Uterus (tissue), 4 donors: Measurements from ENCODE around the gene EIF1AD. TPM values are rescaled to one million over a fixed set of nuclear protein-coding genes. Genes with fewer than 3 reads are reported as not detected.

Experiments used
- DNase-seq, 2 donors: peaks; one replicate each; pipeline ENCODE4 v3.0.0-alpha.2; 2019 to 2020
- H3K27ac ChIP-seq, 2 donors: fragments of 200-600 bp; sonication (generic); 1 replicate in 1 of 2; 2 replicates in 1 of 2; pipeline ENCODE4 v1.5.1; 2016 to 2018
- H3K27me3 ChIP-seq, 2 donors: fragments of 200-600 bp; sonication (generic); one replicate each; pipeline ENCODE4 v1.5.1; 2018 to 2019; ENCODE audit warnings: control low read depth in 1 of 2
- H3K36me3 ChIP-seq, 2 donors: fragments of 200-600 bp; sonication (generic); one replicate each; pipeline ENCODE4 v1.5.1; 2019; ENCODE audit warnings: control low read depth in 1 of 2
- H3K4me1 ChIP-seq, 2 donors: fragments of 200-600 bp; sonication (generic); one replicate each; pipeline ENCODE4 v1.5.1; 2018 to 2019; ENCODE audit warnings: control low read depth in 1 of 2
- H3K4me3 ChIP-seq, 2 donors: fragments of 200-600 bp; sonication (generic); 1 replicate in 1 of 2; 2 replicates in 1 of 2; pipeline ENCODE4 v1.5.1; 2018 to 2019; ENCODE audit warnings: mild to moderate bottlenecking in 1 of 2
- H3K9me3 ChIP-seq, 2 donors: fragments of 200-600 bp; sonication (generic); one replicate each; pipeline ENCODE4 v1.5.1; 2019; ENCODE audit warnings: control low read depth in 1 of 2
- CTCF ChIP-seq, 4 experiments: fragments of 200-600 bp in 2 of 4; fragments of 450-650 bp in 2 of 4; sonication (generic) in 2 of 4; IDR thresholded peaks; one replicate each; pipeline ENCODE4 v1.5.1; 2016 to 2019; ENCODE audit warnings: antibody characterized with exemption in 4 of 4, mild to moderate bottlenecking in 2 of 4, moderate library complexity in 1 of 4
- POLR2A ChIP-seq, 2 donors: fragments of 450-650 bp; IDR thresholded peaks; one replicate each; pipeline ENCODE4 v1.6.1; 2016; ENCODE audit warnings: antibody characterized with exemption in 2 of 2, mild to moderate bottlenecking in 1 of 2, moderate library complexity in 1 of 2
- intact Hi-C: fragments of 100-400 bp; cut with DNase I; formaldehyde crosslinking; loops from one replicate; pipeline ENCODE4 v1.15.1; 2023; ENCODE audit warnings: low total_unique reads
- total RNA-seq, 4 donors: library from RNA; depleted of rRNA in 3 of 4; stranded (reverse); fragments of >200 nt in 3 of 4; gene quantifications; one replicate each; pipeline versions ENCODE4 v1.1.0 to v1.2.4, GENCODE V29; 2014 to 2023
- donor health status: DM: yes; HTN: yes; CAD: no.

EIF1AD gene
- total RNA-seq, 4 donors from 2014 or later: 15.6 to 38.2 (median 33.1) TPM

GRCh38 chr11:65975771-65976170, 26.2 kb downstream of the EIF1AD start:
- Histone ChIP-seq H3K27ac (no peak overlapping the region), H3K9me3 (no peaks in the 10 kb centered on the region), H3K4me1 (no peaks in the 10 kb centered on the region), H3K36me3 (no peaks in the 10 kb centered on the region), H3K27me3 (no peaks in the 10 kb centered on the region), H3K4me3 (no peak overlapping the region)
- DNase-seq: no peak
- intact Hi-C loops: no loop called here
- TF ChIP-seq POLR2A (IDR thresholded peaks at IDR 0.05) (no peak), CTCF (IDR thresholded peaks at IDR 0.05) (no peak)

DNA sequence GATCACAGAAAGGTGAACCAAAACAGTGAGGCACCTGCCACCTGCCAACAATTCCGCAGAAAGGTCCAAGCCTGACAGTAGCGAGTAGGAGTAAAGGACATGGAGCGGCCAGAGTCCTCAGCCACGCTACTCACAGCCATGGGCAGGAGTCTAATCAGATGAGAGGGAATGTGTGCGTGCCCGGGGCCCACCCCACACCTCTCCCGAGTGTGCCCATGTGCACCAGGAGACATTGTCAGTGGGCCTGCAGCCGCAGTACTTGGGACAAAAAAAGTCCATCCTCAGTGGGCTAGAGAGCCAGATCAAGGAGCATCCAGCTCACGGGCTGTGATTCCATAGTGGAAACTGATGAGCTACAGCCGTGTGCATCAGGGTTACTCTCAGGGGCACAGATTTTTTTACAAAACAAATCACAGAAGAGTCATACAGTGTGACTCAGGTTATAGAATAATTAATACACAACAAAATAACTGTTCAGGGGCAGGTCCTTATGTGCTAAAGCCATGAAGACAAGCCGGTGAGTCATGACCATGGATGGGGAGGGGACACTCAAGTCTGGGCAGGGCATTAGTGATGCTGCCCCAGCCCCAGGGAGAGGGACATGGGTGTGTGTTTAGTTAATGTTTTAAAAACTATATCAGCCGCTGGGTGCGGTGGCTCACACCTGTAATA, 28.4 kb downstream of the EIF1AD start:
- Histone ChIP-seq H3K9me3 (no peaks in the 10 kb centered on the region), H3K36me3 (no peaks in the 10 kb centered on the region), H3K4me3 (no peak overlapping the region), H3K27ac (no peak overlapping the region), H3K4me1 (no peaks in the 10 kb centered on the region), H3K27me3 (no peaks in the 10 kb centered on the region)
- intact Hi-C loops: no loop called here
- no peak for DNase-seq
- TF ChIP-seq CTCF (IDR thresholded peaks at IDR 0.05) (no peak), POLR2A (IDR thresholded peaks at IDR 0.05) (no peak)

- Histone ChIP-seq H3K36me3 (no peaks in the 10 kb centered on the region), H3K27ac (no peak overlapping the region), H3K4me3 (no peak overlapping the region), H3K27me3 (no peaks in the 10 kb centered on the region), H3K4me1 (no peaks in the 10 kb centered on the region), H3K9me3 (no peaks in the 10 kb centered on the region)
- intact Hi-C loops: no loop called here
- no peak for DNase-seq
- TF ChIP-seq POLR2A (IDR thresholded peaks at IDR 0.05) (no peak), CTCF (IDR thresholded peaks at IDR 0.05) (no peak)
These were observed 29.8 kb downstream of the EIF1AD start for GRCh38 chr11:65972116-65972515.

GRCh38 chr11:65968600-65969482, 33.1 kb downstream of the EIF1AD start:
- Histone ChIP-seq H3K4me3 (no peak overlapping the region), H3K4me1 (peaks cover 0 to 4% of the 10 kb centered on the region in 2 donors), H3K9me3 (no peaks in the 10 kb centered on the region), H3K36me3 (no peaks in the 10 kb centered on the region), H3K27me3 (no peaks in the 10 kb centered on the region), H3K27ac (no peak overlapping the region)
- no peak for TF ChIP-seq POLR2A (IDR thresholded peaks at IDR 0.05)
- no peak for TF ChIP-seq CTCF (IDR thresholded peaks at IDR 0.05)
- no peak for DNase-seq
- intact Hi-C loops: no loop called here

DNA sequence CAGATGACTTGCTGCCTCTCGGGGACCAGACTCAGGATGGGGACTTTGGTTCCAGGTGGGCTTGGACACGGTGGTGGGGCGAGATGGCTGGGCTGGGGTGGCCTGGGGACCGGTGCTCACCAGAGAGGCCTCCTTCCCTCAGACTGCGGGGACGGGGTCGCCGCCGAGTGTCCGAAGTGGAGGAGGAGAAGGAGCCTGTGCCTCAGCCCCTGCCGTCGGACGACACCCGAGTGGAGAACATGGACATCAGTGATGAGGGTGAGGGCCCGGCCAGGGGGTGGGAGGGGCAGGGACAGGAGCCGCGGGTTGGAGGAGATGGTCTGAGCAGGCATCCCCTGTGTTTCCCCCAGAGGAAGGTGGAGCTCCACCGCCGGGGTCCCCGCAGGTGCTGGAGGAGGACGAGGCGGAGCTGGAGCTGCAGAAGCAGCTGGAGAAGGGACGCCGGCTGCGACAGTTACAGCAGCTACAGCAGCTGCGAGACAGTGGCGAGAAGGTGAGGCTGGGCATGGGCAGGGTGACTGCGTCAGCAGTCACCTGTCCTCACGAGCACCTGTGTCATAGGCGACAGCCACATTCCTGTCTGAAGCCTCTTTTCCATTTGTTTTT, 34.5 kb downstream of the EIF1AD start:
- TF ChIP-seq POLR2A (IDR thresholded peaks at IDR 0.05): no peak
- TF ChIP-seq CTCF (IDR thresholded peaks at IDR 0.05): no peak
- Histone ChIP-seq H3K27ac (no peak overlapping the region), H3K4me3 (no peak overlapping the region), H3K4me1 (peaks cover 9 to 10% of the 10 kb centered on the region in 2 donors), H3K27me3 (no peaks in the 10 kb centered on the region), H3K9me3 (no peaks in the 10 kb centered on the region), H3K36me3 (no peaks in the 10 kb centered on the region)
- no peak for DNase-seq
- intact Hi-C loops: no loop called here
